Measurements from ENCODE around the gene LRRC15. TPM values are rescaled to one million over a fixed set of nuclear protein-coding genes. Genes with fewer than 3 reads are reported as not detected.

Gene LRRC15
- total RNA-seq, 1 experiment from 2014 or later, result 0.28 TPM

DNA sequence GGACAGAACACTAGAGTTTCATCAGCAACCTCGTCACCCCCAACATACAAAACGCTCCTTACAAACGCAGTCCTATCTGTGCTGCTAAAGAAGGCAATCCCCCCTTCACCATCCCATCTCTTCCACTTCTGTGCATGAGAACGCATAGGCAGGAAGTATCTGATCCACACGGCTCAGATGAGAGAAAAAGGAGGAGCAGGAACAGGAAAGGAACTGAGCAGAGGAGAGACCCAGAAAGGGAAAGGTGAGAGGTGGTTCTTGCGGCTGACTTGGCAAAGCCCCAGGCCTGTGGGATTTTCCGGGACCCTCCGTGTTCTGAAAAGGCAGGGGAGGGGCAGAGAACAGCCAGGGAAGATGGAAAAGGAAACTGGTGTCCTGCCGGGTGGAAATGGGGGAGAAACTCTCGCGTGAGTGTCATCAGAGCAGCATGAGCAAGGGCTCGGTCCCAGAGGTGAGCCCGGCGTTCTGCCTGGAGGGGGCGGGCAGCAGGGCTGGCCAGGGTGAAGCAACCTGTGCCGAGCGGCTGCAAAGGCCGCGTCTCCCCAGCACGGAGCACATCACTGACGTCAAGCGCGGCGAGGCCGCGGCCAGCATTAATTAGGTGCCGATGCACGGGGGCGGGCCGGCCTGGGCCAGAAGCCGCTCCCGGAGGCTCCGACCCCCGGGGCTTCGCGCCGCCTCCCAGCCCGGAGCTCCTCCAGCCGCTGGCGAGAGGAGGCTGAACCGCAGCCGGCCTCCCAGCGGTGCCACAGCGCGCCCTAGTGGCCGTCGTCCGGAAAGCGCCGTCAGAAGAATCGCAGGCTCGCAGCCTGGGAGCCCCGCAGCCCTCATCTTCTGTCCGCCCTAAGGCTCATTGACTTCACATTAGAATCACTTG is 54.2 kb downstream of the LRRC15 start:
- POLR2A ChIA-PET, result interaction anchor here (0.7 to 1.4 kb wide), 2 partner anchors 174 to 535 kb away, joined by 3 to 4 read pairs; no protein-coding TSS in a partner anchor
- H3K9me3 ChIP-seq (ENCODE audit: control insufficient read depth, insufficient read depth, low read depth, low read length), result no peaks in the 10 kb centered on the region
- intact Hi-C loops (cut with micrococcal nuclease; ENCODE audit: unreplicated experiment) (loop anchor here (1.0 to 5.0 kb wide), 4 partner anchors 179 to 648 kb away; partner anchors contain the start of gene HES1), in situ Hi-C loops (cut with HindIII; ENCODE audit: low pct_unique_long_range_greater_than_20kb, low sequenced_read_pairs) (loop anchor here (25.0 kb wide), 1 partner anchor 553 kb away; no protein-coding TSS in a partner anchor)
- H3K36me3 ChIP-seq (ENCODE audit: control insufficient read depth, insufficient read depth, low read length), result no peaks in the 10 kb centered on the region
- H3K27ac ChIP-seq (ENCODE audit: low read length), result peak overlapping the region; percentile 73
- H3K27me3 ChIP-seq (ENCODE audit: control insufficient read depth, insufficient read depth, low read length), result no peaks in the 10 kb centered on the region
- CTCF ChIA-PET, result interaction anchor here (0.6 to 1.6 kb wide), 14 partner anchors 39 to 534 kb away, joined by 3 to 28 read pairs (median 4); partner anchors contain the start of gene HES1
- H3K4me3 ChIP-seq (ENCODE audit: low read depth in 2 of 2, low read length in 2 of 2), result peak overlapping the region; percentile 37 to 73
- H3K4me1 ChIP-seq (ENCODE audit: control insufficient read depth, insufficient read depth, low read length), result peaks cover 19% of the 10 kb centered on the region
- peak; percentile 92 for ATAC-seq
- no peak for DNase-seq (ENCODE audit: low read depth, low spot score)
- no TSS peak for BruUV-seq (replicated peaks)
- TF ChIP-seq POLR2AphosphoS5 (IDR thresholded peaks at IDR 0.05; ENCODE audit: low read depth, low read length), result no peak; the same call in 1 of the 2 replicates
- no peak for TF ChIP-seq TCF7L2 (IDR thresholded peaks at IDR 0.05; ENCODE audit: low read depth, low read length)
- TF ChIP-seq, protein P1, sequence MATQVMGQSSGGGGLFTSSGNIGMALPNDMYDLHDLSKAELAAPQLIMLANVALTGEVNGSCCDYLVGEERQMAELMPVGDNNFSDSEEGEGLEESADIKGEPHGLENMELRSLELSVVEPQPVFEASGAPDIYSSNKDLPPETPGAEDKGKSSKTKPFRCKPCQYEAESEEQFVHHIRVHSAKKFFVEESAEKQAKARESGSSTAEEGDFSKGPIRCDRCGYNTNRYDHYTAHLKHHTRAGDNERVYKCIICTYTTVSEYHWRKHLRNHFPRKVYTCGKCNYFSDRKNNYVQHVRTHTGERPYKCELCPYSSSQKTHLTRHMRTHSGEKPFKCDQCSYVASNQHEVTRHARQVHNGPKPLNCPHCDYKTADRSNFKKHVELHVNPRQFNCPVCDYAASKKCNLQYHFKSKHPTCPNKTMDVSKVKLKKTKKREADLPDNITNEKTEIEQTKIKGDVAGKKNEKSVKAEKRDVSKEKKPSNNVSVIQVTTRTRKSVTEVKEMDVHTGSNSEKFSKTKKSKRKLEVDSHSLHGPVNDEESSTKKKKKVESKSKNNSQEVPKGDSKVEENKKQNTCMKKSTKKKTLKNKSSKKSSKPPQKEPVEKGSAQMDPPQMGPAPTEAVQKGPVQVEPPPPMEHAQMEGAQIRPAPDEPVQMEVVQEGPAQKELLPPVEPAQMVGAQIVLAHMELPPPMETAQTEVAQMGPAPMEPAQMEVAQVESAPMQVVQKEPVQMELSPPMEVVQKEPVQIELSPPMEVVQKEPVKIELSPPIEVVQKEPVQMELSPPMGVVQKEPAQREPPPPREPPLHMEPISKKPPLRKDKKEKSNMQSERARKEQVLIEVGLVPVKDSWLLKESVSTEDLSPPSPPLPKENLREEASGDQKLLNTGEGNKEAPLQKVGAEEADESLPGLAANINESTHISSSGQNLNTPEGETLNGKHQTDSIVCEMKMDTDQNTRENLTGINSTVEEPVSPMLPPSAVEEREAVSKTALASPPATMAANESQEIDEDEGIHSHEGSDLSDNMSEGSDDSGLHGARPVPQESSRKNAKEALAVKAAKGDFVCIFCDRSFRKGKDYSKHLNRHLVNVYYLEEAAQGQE (IDR thresholded peaks at IDR 0.05; ENCODE audit: insufficient read depth in 1 of 2, low read depth in 2 of 2, low read length in 1 of 2), result 0 out of 4 replicates have a peak, but pooled peaks of 1 of the 2 experiments have one; percentile 21
- TF ChIP-seq SIN3A (IDR thresholded peaks at IDR 0.05; ENCODE audit: borderline replicate concordance, insufficient read depth, low read depth, low read length), result peak; percentile 70; the same call in 1 of the 2 replicates
- TF ChIP-seq, protein P2, sequence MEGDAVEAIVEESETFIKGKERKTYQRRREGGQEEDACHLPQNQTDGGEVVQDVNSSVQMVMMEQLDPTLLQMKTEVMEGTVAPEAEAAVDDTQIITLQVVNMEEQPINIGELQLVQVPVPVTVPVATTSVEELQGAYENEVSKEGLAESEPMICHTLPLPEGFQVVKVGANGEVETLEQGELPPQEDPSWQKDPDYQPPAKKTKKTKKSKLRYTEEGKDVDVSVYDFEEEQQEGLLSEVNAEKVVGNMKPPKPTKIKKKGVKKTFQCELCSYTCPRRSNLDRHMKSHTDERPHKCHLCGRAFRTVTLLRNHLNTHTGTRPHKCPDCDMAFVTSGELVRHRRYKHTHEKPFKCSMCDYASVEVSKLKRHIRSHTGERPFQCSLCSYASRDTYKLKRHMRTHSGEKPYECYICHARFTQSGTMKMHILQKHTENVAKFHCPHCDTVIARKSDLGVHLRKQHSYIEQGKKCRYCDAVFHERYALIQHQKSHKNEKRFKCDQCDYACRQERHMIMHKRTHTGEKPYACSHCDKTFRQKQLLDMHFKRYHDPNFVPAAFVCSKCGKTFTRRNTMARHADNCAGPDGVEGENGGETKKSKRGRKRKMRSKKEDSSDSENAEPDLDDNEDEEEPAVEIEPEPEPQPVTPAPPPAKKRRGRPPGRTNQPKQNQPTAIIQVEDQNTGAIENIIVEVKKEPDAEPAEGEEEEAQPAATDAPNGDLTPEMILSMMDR (IDR thresholded peaks at IDR 0.05), result peak; percentile 99

DNA sequence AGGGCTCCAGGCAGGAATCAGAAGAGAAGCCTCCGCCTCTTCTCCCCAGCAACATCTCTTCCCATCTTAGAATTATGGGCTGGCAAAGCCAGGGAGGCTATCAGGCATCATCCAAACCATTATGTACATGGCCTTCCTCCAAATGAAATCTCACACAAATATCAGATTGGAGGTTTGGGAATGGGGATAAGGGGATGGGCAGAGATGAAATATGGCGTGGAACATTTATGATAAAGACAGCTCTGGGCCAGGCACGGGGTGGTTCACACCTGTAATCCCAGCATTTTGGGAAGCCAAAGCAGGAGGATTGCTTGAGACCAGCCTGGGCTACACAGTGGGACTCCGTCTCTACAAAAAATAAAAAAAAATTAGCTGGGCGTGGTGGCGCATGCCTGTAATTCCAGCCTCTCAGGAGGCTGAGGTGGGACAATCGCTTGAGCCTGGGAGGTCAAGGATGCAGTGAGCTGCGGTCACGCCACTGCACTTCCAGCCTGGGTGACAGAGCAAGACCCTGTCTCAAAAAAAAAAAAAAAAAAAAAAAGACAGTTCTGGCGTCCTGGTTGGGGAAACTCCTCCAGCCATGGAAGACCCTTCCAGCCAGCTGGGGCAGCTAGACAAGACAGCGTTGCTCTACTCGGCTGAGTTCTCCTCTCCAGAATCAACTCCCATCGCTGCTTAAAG is 55.0 kb downstream of the LRRC15 start:
- DNase-seq (ENCODE audit: low read depth, low spot score) (no peak), ATAC-seq (no peak)
- no peaks in the 10 kb centered on the region for H3K9me3 ChIP-seq (ENCODE audit: control insufficient read depth, insufficient read depth, low read depth, low read length)
- intact Hi-C loops (cut with micrococcal nuclease; ENCODE audit: unreplicated experiment), result loop anchor here (1.0 to 5.0 kb wide), 4 partner anchors 178 to 647 kb away; partner anchors contain the start of gene HES1
- peaks cover 19% of the 10 kb centered on the region for H3K4me1 ChIP-seq (ENCODE audit: control insufficient read depth, insufficient read depth, low read length)
- no peaks in the 10 kb centered on the region for H3K27me3 ChIP-seq (ENCODE audit: control insufficient read depth, insufficient read depth, low read length)
- no peaks in the 10 kb centered on the region for H3K36me3 ChIP-seq (ENCODE audit: control insufficient read depth, insufficient read depth, low read length)
- peak overlapping the region in 1 of 2 experiments; percentile 73; a peak in 2 of 4 replicates for H3K4me3 ChIP-seq (ENCODE audit: low read depth in 2 of 2, low read length in 2 of 2)
- H3K27ac ChIP-seq (ENCODE audit: low read length), result peak overlapping the region; percentile 73
- ChIA-PET POLR2A (no interaction called here), CTCF (no interaction called here)
- BruUV-seq (replicated peaks), result no TSS peak
- in situ Hi-C loops (cut with HindIII; ENCODE audit: low pct_unique_long_range_greater_than_20kb, low sequenced_read_pairs), result loop anchor here (25.0 kb wide), 1 partner anchor 552 kb away; no protein-coding TSS in a partner anchor
- TF ChIP-seq, protein P1 (IDR thresholded peaks at IDR 0.05; ENCODE audit: insufficient read depth in 1 of 2, low read depth in 2 of 2, low read length in 1 of 2), result no peak
- TF ChIP-seq POLR2AphosphoS5 (IDR thresholded peaks at IDR 0.05; ENCODE audit: low read depth, low read length), result no peak
